GM12878 (cell line): ENCODE data around the gene UBE2E2. TPM values are rescaled to one million over a fixed set of nuclear protein-coding genes. Genes with fewer than 3 reads are reported as not detected.

Source experiments
- ATAC-seq: fragments of 200-7000 bp; cut with Tn5 transposase; 3 replicates; pipeline ENCODE4 v1.9.1; 2020; ENCODE audit warnings: mild to moderate bottlenecking, moderate library complexity
- BruUV-seq: library from RNA; stranded (reverse); fragments of 400-500 nt; replicated peaks from 2 replicates; lab custom pipeline; 2021; lab: Mats Ljungman, UMichigan
- CTCF ChIA-PET: fragments of 300-600 bp; sonication (Branson Sonifier 250); formaldehyde crosslinking; extraction: SDS; loops from one replicate; lab custom pipeline; 2021; ENCODE audit warnings: inconsistent platforms; lab: Yijun Ruan, JAX
- POLR2A ChIA-PET: fragments of 350-600 bp; formaldehyde crosslinking; extraction: SDS; loops from one replicate; lab custom pipeline; 2021; ENCODE audit warnings: inconsistent platforms; lab: Charles Lee
- RAD21 ChIA-PET: fragments of 300-600 bp; sonication (Branson Sonifier 250); formaldehyde crosslinking; loops from one replicate; lab custom pipeline; 2023; ENCODE audit warnings: antibody characterized with exemption; ENCODE audit not compliant: unreplicated experiment; lab: Charles Lee
- SMC1A ChIA-PET: fragments of 300-600 bp; sonication (Branson Sonifier 250); formaldehyde crosslinking; loops from one replicate; lab custom pipeline; 2023; ENCODE audit not compliant: unreplicated experiment, uncharacterized antibody; lab: Charles Lee
- DNase-seq: peaks from one replicate; pipeline ENCODE4 v3.0.0-alpha.2; 2011; ENCODE audit warnings: low read depth, low spot score
- FAIRE-seq: peaks from 3 replicates; lab custom pipeline; 2011; peaks lifted over from hg19 to GRCh38; lab: Jason Lieb, UNC
- H2AFZ ChIP-seq: 2 replicates; pipeline ENCODE4 v1.6.0; 2011; ENCODE audit warnings: low read depth, low read length, control low read depth; ENCODE audit not compliant: control insufficient read depth
- H3K27ac ChIP-seq: 2 replicates; pipeline ENCODE4 v1.5.1; 2011; ENCODE audit warnings: control low read depth; ENCODE audit not compliant: control insufficient read depth, insufficient read depth
- H3K27me3 ChIP-seq, 2 experiments: replicated peaks in 1 of 2; 2 replicates each; pipeline versions ENCODE4 v1.6.0 to v1.6.1; 2011; ENCODE audit warnings: low read length in 1 of 2; ENCODE audit not compliant: control insufficient read depth in 2 of 2, insufficient read depth in 2 of 2
- H3K36me3 ChIP-seq, 2 experiments: 2 replicates each; pipeline ENCODE4 v1.5.1; 2011; ENCODE audit warnings: low read length in 1 of 2; ENCODE audit not compliant: control insufficient read depth in 2 of 2, insufficient read depth in 2 of 2
- H3K4me1 ChIP-seq: 2 replicates; pipeline ENCODE4 v1.6.1; 2011; ENCODE audit warnings: mild to moderate bottlenecking, low read length, moderate library complexity, mixed read lengths; ENCODE audit not compliant: control insufficient read depth, insufficient read depth
- H3K4me2 ChIP-seq: 2 replicates; pipeline ENCODE4 v1.6.0; 2011; ENCODE audit warnings: control low read depth; ENCODE audit not compliant: control insufficient read depth, insufficient read depth
- H3K4me3 ChIP-seq: fragments of 200-600 bp; sonication (generic); 2 replicates; pipeline ENCODE4 v1.5.1; 2016
- H3K79me2 ChIP-seq: 2 replicates; pipeline ENCODE4 v1.6.0; 2011; ENCODE audit warnings: low read length; ENCODE audit not compliant: control insufficient read depth, insufficient read depth
- H3K9ac ChIP-seq: 2 replicates; pipeline ENCODE4 v1.8.0; 2011; ENCODE audit warnings: low read length, control low read depth, mixed read lengths; ENCODE audit not compliant: control insufficient read depth, insufficient read depth
- H3K9me3 ChIP-seq: replicated peaks from 3 replicates; pipeline ENCODE4 v1.5.1; 2011; ENCODE audit warnings: mild to moderate bottlenecking, low read length; ENCODE audit not compliant: control insufficient read depth, insufficient read depth
- H4K20me1 ChIP-seq: 2 replicates; pipeline ENCODE4 v1.6.0; 2011; ENCODE audit not compliant: control insufficient read depth, insufficient read depth
- BACH1 ChIP-seq: fragments of 450-650 bp; IDR thresholded peaks from 2 replicates; pipeline ENCODE4 v1.6.1; 2017; ENCODE audit warnings: mild to moderate bottlenecking, borderline replicate concordance
- CREB1 ChIP-seq: IDR thresholded peaks from 2 replicates; pipeline ENCODE4 v1.6.1; 2012; ENCODE audit warnings: low read depth, mild to moderate bottlenecking, inconsistent platforms
- FOS ChIP-seq: IDR thresholded peaks from 3 replicates; pipeline ENCODE4 v1.6.1; 2011; ENCODE audit warnings: borderline replicate concordance; ENCODE audit not compliant: insufficient read length; ENCODE audit errors: extremely low read depth
- MAX ChIP-seq: IDR thresholded peaks from 2 replicates; pipeline ENCODE4 v1.6.1; 2012; ENCODE audit warnings: low read depth, low read length, improper control_type of control experiment
- NFIC ChIP-seq: IDR thresholded peaks from 2 replicates; pipeline ENCODE4 v1.6.1; 2012; ENCODE audit warnings: low read depth, mild to moderate bottlenecking, inconsistent platforms, low read length, moderate library complexity
- NR2F1 ChIP-seq: fragments of 450-650 bp; conservative IDR thresholded peaks from 2 replicates; pipeline ENCODE4 v1.6.1; 2017; ENCODE audit warnings: mild to moderate bottlenecking
- POU2F2 ChIP-seq: IDR thresholded peaks from 3 replicates; pipeline ENCODE4 v1.6.1; 2011; ENCODE audit warnings: low read depth, mild to moderate bottlenecking, low read length, borderline replicate concordance
- RAD51 ChIP-seq: fragments of 450-650 bp; IDR thresholded peaks from 2 replicates; pipeline ENCODE4 v1.6.1; 2016; ENCODE audit warnings: moderate library complexity, mild to moderate bottlenecking, inconsistent platforms
- RELA ChIP-seq: fragments of 450-650 bp; IDR thresholded peaks from 2 replicates; pipeline ENCODE4 v1.8.0; 2014; ENCODE audit warnings: borderline replicate concordance; ENCODE audit not compliant: partially characterized antibody
- RELB ChIP-seq: fragments of 450-650 bp; IDR thresholded peaks from 2 replicates; pipeline ENCODE4 v1.6.1; 2017; ENCODE audit warnings: low read depth, mild to moderate bottlenecking, moderate library complexity
- SUZ12 ChIP-seq: fragments of 200-600 bp; sonication (generic); IDR thresholded peaks from one replicate; pipeline ENCODE4 v1.6.1; 2018; ENCODE audit warnings: antibody characterized with exemption, mild to moderate bottlenecking; ENCODE audit not compliant: unreplicated experiment
- WGBS: methylation state at CpG from one replicate; pipeline ENCODE4 v1.1.6; 2016; ENCODE audit warnings: low lambda C conversion rate; ENCODE audit not compliant: insufficient replicate concordance, insufficient coverage; ENCODE audit errors: missing lambda C conversion rate; 5-methylcytosine and 5-hydroxymethylcytosine counted together
- in situ Hi-C: fragments of 300-500 bp; cut with MboI; formaldehyde crosslinking; loops from 9 replicates; pipeline ENCODE4 v1.14.3; 2018; ENCODE audit warnings: mixed read lengths
- intact Hi-C: fragments of 100-400 bp; cut with micrococcal nuclease; formaldehyde crosslinking; loops from one replicate; pipeline ENCODE4 v1.14.2; 2022; ENCODE audit not compliant: unreplicated experiment
- polyA plus RNA-seq, 11 experiments: library from polyadenylated mRNA; depleted of rRNA in 4 of 11; unstranded in 6 of 11; stranded (reverse) in 5 of 11; fragments of >200 nt; fragmentation: Nextera tagmentation in 4 of 11; fragmentation: Illumina TruSeq in 1 of 11; extraction: Ambion mirVana in 4 of 11; extraction: Trizol in 1 of 11; gene quantifications; 1 replicate in 1 of 11; 2 replicates in 10 of 11; pipeline versions ENCODE4 v1.2.1 to v1.2.3, GENCODE V29; 2011 to 2016; ENCODE audit warnings: inconsistent platforms in 2 of 11, missing spikeins in 2 of 11, low read depth in 1 of 11
- total RNA-seq, 4 experiments: library from RNA; depleted of rRNA in 3 of 4; stranded (reverse); fragments of >200 nt in 3 of 4; fragmentation: Illumina TruSeq in 1 of 4; extraction: Trizol in 1 of 4; gene quantifications; 2 replicates each; pipeline versions ENCODE4 v1.2.1 to v1.2.3, GENCODE V29; 2013 to 2021

The UBE2E2 gene
- total and polyA plus RNA-seq, 10 of the 15 experiments (the other 5 are each of a cell fraction or from before 2014, with no cell fraction given) = 8.7 to 71.0 (median 36.4) TPM

- no peak for FAIRE-seq
- H2AFZ ChIP-seq = no peak overlapping the region
- no peaks in the 10 kb centered on the region for H3K36me3 ChIP-seq
- no peak overlapping the region for H3K4me2 ChIP-seq
- RAD21 ChIA-PET = no interaction called here
- DNase-seq = no peak
- no peak for TF ChIP-seq NR2F1
- no peak for TF ChIP-seq POU2F2
- TF ChIP-seq CREB1 = no peak
- no peak for TF ChIP-seq BACH1
- no peak for TF ChIP-seq MAX
- TF ChIP-seq RELB = no peak
- no peak for TF ChIP-seq RAD51
- TF ChIP-seq NFIC = no peak
- no peak for TF ChIP-seq RELA
- no peak for TF ChIP-seq SUZ12
- no peak for TF ChIP-seq FOS
- TF ChIP-seq, all 136 proteins: peak for 0
- Histone ChIP-seq H3K27ac (no peak overlapping the region), H3K9me3 (peaks cover 2% of the 10 kb centered on the region; the same call in 2 of the 3 replicates), H3K79me2 (no peaks in the 10 kb centered on the region; the same call in none of the 2 replicates), H4K20me1 (no peaks in the 10 kb centered on the region), H3K27me3 (no peaks in the 10 kb centered on the region), H3K4me1 (no peaks in the 10 kb centered on the region), H3K4me3 (no peak overlapping the region), H3K9ac (no peak overlapping the region)
- 58% methylated on average over 5 of the region's 5 CpGs for WGBS
- ChIA-PET POLR2A (interaction anchor here (0.6 kb wide), 2 partner anchors 125 to 177 kb away, joined by 3 to 7 read pairs; no protein-coding TSS in a partner anchor), SMC1A (interaction anchor here (0.6 to 2.4 kb wide), 3 partner anchors 9 to 396 kb away, joined by 3 to 8 read pairs (median 3); no protein-coding TSS in a partner anchor), CTCF (no interaction called here)
- in situ Hi-C loops = no loop called here
- ATAC-seq = no peak
- intact Hi-C loops = no loop called here
- BruUV-seq = no TSS peak
Measured at GRCh38 chr3:23314981-23315762, 112.0 kb downstream of the UBE2E2 start.
